Measurements from ENCODE around the gene FOXA3. TPM values are rescaled to one million over a fixed set of nuclear protein-coding genes. Genes with fewer than 3 reads are reported as not detected.

The FOXA3 gene
- total RNA-seq, 1 donor from 2014 or later: 0.23 TPM

DNA sequence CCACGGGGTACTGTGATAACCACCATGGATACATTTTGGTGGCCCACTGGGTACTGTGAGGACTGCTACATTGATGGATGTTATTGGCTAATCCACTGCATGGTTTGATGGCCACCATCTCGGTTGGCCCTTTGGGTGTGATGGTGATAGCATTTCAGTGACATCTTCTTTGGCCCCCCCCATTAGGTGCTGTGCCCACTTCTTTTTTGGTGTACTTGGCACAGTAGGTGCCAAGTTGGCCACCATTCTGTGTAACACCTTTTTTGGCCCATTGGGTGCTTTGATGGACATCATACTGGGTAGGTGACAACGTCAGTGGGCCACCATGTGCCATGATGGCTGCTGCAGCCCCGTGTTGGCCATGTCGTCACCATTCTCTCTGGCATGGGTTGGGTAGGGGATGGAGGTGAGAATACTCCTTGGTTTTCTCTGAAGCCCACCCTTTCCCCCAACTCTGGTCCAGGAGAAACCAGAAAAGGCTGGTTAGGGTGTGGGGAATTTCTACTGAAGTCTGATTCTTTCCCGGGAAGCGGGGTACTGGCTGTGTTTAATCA, 9.2 kb downstream of the FOXA3 start:
- no peak for DNase-seq
- H3K9me3 Mint-ChIP-seq: no peaks in the 10 kb centered on the region
- H3K27me3 Mint-ChIP-seq: peaks cover 16% of the 10 kb centered on the region
- H3K36me3 Mint-ChIP-seq (ENCODE audit: low read depth): no peaks in the 10 kb centered on the region
- H3K4me1 Mint-ChIP-seq: peaks cover 12% of the 10 kb centered on the region
- intact Hi-C loops (cut with micrococcal nuclease): no loop called here
- no peak overlapping the region for H3K27ac Mint-ChIP-seq
- no peak overlapping the region for H3K4me3 Mint-ChIP-seq

DNA sequence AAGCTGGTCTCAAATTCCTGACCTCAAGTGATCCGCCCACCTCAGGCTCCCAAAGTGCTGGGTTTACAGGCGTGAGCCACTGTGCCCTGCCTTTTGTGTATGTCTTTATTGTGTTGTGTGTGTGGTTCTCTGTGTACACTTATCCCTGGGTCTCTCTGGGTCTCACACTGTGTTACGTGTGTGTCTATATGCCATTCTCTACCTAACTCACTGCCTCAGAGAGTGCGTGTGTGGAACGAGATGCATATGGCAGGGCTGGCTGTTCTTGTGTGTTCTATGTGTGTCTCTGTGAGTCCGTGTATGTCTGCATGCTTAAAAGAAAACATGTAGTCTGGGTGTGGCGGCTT, 10.5 kb downstream of the FOXA3 start:
- peaks cover 16% of the 10 kb centered on the region for H3K4me1 Mint-ChIP-seq
- no peaks in the 10 kb centered on the region for H3K9me3 Mint-ChIP-seq
- no peak overlapping the region for H3K27ac Mint-ChIP-seq
- H3K27me3 Mint-ChIP-seq: peaks cover 16% of the 10 kb centered on the region
- no peak for DNase-seq
- H3K4me3 Mint-ChIP-seq: no peak overlapping the region
- H3K36me3 Mint-ChIP-seq (ENCODE audit: low read depth): no peaks in the 10 kb centered on the region
- intact Hi-C loops (cut with micrococcal nuclease): no loop called here

DNA sequence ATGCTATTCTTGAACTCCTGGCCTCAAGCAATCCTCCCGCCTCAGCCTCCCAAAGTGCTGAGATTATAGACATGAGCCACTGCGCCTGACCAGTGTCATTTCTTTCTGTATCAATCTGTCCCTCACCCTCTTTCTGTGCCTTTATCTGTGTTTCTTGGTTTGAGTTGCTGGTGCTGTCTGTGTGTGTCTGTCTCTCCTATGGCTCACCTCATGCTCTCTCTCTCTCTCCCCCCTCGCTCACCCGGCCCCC, 12.0 kb downstream of the FOXA3 start:
- no peak for DNase-seq
- Mint-ChIP-seq H3K36me3 (ENCODE audit: low read depth) (no peaks in the 10 kb centered on the region), H3K9me3 (no peaks in the 10 kb centered on the region), H3K27ac (peak overlapping the region; percentile 76), H3K4me3 (peak overlapping the region; percentile 60), H3K4me1 (peaks cover 17% of the 10 kb centered on the region), H3K27me3 (peaks cover 16% of the 10 kb centered on the region)
- intact Hi-C loops (cut with micrococcal nuclease): no loop called here

DNA sequence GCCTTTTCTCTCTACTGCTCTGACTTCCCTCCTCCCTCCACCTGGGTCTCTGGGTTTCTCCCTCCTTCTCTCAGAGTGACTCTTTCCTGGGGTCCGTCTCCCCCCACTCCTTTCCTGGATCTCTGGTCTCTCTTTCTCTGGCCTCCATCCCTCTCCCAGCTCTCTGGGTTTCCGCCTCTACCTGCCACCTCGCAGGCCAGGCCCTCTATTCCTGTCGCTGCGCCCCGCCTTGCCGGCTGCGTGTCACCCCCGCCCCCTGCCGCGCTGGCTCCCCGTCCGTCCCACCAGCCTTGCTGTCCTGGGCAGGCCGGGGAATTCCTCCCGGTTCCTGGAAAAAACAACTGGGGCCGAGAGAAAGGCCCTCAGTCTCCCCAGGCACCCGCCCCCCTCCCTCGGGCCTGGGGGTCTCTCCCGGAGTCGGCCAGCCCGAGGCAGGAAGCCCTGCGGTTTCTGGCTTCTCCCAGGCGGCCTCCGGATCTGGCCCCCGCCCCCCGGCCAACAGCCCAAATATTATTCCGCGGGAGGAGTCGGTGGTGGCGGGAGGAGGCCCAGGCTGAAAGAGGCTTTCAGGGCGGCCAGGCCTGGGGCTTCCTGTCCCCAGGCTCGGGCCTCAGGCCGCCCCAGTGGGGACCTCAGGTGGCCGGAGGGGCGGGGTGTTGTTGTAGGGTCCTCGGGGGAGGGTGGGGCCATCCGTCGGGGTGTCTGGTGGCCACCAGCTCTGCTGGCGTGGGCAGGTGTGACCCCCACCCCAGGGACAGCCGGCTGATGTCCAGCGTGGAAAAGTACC, 12.5 kb downstream of the FOXA3 start:
- Mint-ChIP-seq H3K27me3 (peaks cover 16% of the 10 kb centered on the region), H3K4me3 (peak overlapping the region; percentile 60), H3K27ac (peak overlapping the region; percentile 76), H3K9me3 (no peaks in the 10 kb centered on the region), H3K36me3 (ENCODE audit: low read depth) (no peaks in the 10 kb centered on the region), H3K4me1 (peaks cover 22% of the 10 kb centered on the region)
- DNase-seq: peak; percentile 73
- intact Hi-C loops (cut with micrococcal nuclease): no loop called here

DNA sequence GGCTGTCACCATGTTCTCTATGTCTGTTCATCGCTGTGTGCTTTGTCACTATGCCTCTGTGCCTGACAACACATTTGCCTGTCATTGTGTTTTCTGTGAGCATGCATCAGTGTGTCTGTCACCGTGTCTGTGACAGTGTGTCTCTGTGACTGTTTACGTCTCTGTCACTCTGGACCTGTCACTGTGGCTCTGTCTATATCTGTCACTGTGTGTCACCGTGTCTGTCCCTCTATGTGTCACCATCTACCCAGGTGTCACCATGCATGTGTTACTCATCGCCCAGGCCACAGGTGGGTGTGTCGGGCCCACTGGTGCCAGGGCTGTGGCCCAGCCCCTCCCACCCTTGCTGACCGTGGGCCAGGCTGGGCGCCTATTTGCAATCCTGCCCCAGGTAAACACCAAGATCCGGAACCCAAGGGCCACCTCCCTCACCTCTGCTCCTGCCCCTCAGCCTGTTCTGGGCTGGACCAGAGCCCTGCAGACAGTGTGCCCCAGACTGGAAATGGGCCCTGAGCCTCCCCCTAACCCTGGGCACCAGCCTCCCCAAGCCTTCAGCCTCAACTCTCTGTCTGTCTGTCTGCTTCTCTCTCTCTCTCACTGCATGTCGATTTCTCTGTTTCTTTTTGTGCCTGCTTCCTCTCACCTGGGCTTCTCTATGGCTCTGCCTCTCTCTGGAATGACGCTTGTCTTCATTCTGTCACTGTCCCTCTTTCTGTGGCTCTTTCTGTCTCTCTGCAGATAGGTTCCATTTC, 14.1 kb downstream of the FOXA3 start:
- H3K27ac Mint-ChIP-seq: peak overlapping the region; percentile 6
- no peaks in the 10 kb centered on the region for H3K9me3 Mint-ChIP-seq
- H3K27me3 Mint-ChIP-seq: peaks cover 16% of the 10 kb centered on the region
- H3K4me3 Mint-ChIP-seq: no peak overlapping the region
- intact Hi-C loops (cut with micrococcal nuclease): no loop called here
- DNase-seq: no peak
- H3K4me1 Mint-ChIP-seq: peaks cover 31% of the 10 kb centered on the region
- H3K36me3 Mint-ChIP-seq (ENCODE audit: low read depth): peaks cover 1% of the 10 kb centered on the region

DNA sequence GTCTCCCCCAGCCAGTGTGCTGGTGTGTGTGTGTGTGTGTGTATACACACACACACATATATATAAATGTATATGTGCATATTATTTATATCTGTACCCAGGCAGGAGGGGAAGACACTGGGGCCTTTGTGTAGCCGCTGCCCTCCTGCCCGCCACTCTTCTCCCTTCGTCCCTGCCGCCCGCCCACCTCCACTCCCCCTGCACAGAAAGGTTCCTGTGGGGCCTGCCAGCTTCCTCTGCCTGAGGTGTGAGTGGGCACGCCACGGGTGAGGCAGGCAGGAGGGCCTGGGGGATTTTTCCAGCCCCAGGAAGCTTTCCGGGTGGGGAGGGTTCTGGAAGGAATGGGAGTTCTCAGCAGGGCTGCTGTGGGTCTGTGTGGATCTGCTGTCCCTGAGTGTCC, 14.9 kb downstream of the FOXA3 start:
- H3K4me3 Mint-ChIP-seq: no peak overlapping the region
- no peak for DNase-seq
- intact Hi-C loops (cut with micrococcal nuclease): no loop called here
- peaks cover 33% of the 10 kb centered on the region for H3K4me1 Mint-ChIP-seq
- peaks cover 15% of the 10 kb centered on the region for H3K27me3 Mint-ChIP-seq
- no peaks in the 10 kb centered on the region for H3K9me3 Mint-ChIP-seq
- peaks cover 6% of the 10 kb centered on the region for H3K36me3 Mint-ChIP-seq (ENCODE audit: low read depth)
- H3K27ac Mint-ChIP-seq: no peak overlapping the region

DNA sequence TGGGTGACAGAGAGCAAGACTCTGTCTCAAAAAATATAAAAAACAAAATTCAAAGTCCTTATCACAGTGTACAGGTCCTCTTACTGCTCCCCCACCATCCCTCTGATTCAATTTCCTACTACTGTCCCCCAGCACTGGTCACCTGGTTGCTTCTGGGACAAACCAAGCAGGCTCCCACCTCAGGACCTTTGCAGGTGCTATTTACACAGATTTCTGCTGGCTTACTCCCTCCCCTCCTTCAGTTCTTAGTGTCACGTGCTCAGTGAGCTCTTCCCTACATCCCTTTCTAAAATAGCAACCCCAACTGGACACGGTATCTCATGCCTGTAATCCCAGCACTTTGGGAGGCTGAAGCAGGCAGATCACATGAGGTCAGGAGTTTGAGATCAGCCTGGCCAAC, 15.8 kb downstream of the FOXA3 start:
- intact Hi-C loops (cut with micrococcal nuclease): loop anchor here (10.0 kb wide), 1 partner anchor 465 kb away; the partner anchor contains the start of gene PPP5C
- H3K27ac Mint-ChIP-seq: no peak overlapping the region
- no peak for DNase-seq
- H3K36me3 Mint-ChIP-seq (ENCODE audit: low read depth): peaks cover 6% of the 10 kb centered on the region
- H3K4me1 Mint-ChIP-seq: peaks cover 33% of the 10 kb centered on the region
- H3K27me3 Mint-ChIP-seq: peaks cover 12% of the 10 kb centered on the region
- no peak overlapping the region for H3K4me3 Mint-ChIP-seq
- no peaks in the 10 kb centered on the region for H3K9me3 Mint-ChIP-seq

DNA sequence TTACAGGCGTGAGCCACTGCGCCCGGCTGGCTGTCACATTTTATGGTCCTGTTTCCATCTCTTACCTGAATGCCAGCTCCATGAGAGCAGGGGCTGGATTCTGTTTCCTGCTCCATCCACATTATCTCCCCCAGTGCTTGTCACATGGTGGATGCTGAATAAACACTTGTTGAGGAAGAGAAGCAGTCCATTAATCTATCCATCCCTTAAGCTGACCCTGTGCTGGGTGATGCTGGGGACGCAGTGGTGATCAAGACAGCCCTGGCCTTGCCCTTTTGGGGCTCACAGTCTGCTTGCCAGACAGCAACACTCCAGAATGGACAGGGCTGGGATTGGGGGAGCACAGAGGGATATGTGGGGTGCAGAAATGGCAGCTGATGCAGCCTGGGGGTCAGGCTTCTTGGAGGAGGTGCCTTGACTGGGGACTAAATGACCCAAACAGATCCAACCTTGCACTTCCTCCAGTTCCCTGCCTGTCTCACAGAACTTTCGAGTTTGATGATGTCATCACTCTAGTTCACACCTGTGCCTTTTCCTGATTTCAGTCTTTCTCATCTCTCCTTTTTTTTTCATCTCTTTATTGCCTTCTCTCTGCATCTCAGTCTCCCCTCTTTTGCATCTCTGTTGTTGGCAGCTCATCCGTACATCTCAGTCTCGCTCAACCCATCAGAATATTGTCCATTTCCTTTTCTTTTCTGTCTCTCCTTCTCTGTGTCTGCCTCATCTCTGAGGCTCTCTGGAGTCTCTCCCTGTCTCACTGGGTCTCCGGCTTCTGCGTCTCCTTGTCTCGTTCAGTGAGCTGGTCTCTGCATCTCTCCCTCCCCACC, 17.2 kb downstream of the FOXA3 start:
- DNase-seq: no peak
- intact Hi-C loops (cut with micrococcal nuclease): loop anchor here (10.0 kb wide), 1 partner anchor 464 kb away; the partner anchor contains the start of gene PPP5C
- no peaks in the 10 kb centered on the region for H3K9me3 Mint-ChIP-seq

DNA sequence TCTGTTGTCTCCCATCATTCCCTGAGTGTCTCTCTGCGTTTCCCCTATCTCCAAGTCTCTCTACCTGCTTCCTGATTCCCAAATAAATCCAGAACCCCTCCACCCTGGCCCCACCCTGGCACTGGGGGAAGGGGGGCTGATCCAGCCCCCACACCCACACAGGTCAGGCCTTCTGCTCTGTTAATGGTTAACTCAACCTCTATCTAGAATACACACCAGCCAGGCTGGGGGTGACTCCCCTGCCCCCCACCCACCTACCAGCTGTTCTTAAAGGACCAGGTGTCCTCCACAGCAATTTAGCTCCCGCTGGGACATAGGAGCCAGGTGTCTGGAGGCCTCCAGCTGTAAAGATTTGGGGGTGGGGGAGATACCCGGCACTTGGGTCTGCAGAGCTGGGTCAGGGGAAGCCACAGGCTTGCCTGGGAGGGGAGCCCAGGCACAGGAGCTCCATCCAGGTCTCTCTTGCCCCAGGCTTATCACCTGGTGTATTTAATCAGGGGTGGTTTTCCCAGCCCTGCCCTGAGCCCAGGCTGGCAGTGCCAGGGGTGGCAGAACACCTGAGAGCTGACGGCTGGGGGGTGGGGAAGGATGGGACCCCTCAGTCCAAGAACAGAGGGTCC, 17.9 kb downstream of the FOXA3 start:
- Mint-ChIP-seq H3K36me3 (ENCODE audit: low read depth) (peaks cover 7% of the 10 kb centered on the region), H3K4me3 (no peak overlapping the region), H3K27ac (no peak overlapping the region), H3K9me3 (no peaks in the 10 kb centered on the region), H3K27me3 (peaks cover 1% of the 10 kb centered on the region), H3K4me1 (peaks cover 33% of the 10 kb centered on the region)
- intact Hi-C loops (cut with micrococcal nuclease): loop anchor here (2.0 to 10.0 kb wide), 2 partner anchors 65 to 463 kb away; partner anchors contain the start of gene PPP5C
- DNase-seq: no peak

More for the DNA sequence above, 17.2 kb downstream of the FOXA3 start:
- no peak overlapping the region for H3K27ac Mint-ChIP-seq
- no peak overlapping the region for H3K4me3 Mint-ChIP-seq
- H3K27me3 Mint-ChIP-seq: peaks cover 3% of the 10 kb centered on the region
- H3K36me3 Mint-ChIP-seq (ENCODE audit: low read depth): peaks cover 7% of the 10 kb centered on the region
- H3K4me1 Mint-ChIP-seq: peaks cover 32% of the 10 kb centered on the region

DNA sequence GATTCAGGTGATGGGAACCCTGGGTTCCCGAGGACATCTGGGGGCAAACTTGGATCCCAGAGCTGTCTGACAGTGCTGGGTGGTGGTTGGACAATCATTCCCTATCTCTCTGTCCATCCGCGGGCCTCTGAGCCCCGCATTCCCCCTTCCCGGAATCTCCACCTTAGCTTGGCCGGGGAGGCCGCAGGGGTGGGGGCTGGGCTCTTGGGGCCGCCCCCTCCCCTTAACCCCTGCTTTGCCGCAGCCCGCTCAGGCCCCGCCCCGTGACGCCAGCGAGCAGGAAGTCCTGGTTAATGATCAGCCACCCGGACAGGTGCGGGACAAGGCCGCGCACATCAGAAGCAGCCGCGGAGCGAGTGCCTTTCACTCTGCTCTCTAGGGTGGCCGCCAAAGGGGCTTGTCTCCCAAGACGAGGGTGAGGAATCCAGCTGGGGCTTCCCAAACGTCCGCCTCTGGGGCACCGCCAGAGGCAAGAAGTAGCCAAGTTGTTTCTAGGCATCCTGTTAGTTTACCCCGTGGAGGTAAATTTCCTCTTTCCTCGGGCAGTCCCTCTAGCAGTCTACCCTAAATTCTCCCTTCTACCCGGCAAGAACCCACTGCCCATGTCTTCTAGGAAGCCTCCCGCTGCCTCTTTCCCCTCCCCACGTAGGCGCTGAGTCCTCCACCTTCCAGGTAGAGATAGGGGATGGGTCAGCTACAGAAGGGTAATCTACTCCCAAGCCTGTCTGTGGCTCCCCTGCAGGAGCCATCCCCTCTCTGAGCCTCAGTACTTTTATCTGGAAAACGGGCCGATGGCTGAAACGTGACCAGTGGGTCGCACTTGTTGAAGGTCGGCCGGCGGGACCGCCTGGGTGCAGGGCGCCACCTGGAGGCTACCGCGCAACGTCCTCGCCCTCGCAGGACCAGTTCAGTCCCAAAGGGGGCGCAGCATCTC, 18.8 kb downstream of the FOXA3 start:
- H3K27ac Mint-ChIP-seq: peak overlapping the region; percentile 3

DNA sequence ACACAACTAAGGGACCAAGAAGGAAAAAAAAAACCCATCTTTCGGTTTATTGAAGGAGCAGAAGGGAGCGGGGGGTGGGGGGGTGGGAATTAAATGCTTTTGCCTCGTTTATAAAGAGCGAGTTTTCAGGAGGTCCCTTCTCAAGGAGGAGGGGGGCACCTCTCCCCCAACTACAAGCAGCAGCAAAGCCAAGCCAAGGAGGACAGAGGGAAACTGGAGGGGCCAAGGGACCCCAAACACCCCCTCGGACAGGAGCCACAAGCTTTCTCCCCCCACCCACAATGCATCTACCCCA, 19.4 kb downstream of the FOXA3 start:
- intact Hi-C loops (cut with micrococcal nuclease): loop anchor here (1.0 to 10.0 kb wide), 3 partner anchors 19 to 461 kb away; partner anchors contain the start of genes FOXA3 and PPP5C
- Mint-ChIP-seq H3K36me3 (ENCODE audit: low read depth) (peaks cover 7% of the 10 kb centered on the region), H3K4me1 (peaks cover 26% of the 10 kb centered on the region), H3K9me3 (no peaks in the 10 kb centered on the region), H3K27ac (peak overlapping the region; percentile 3), H3K4me3 (peak overlapping the region; percentile 65), H3K27me3 (no peaks in the 10 kb centered on the region)
- DNase-seq: no peak

More for the DNA sequence above, 18.8 kb downstream of the FOXA3 start:
- DNase-seq: peak; percentile 96
- Mint-ChIP-seq H3K36me3 (ENCODE audit: low read depth) (peaks cover 7% of the 10 kb centered on the region), H3K27me3 (no peaks in the 10 kb centered on the region), H3K4me1 (peaks cover 29% of the 10 kb centered on the region), H3K4me3 (peak overlapping the region; percentile 65), H3K9me3 (no peaks in the 10 kb centered on the region)
- intact Hi-C loops (cut with micrococcal nuclease): loop anchor here (1.0 to 10.0 kb wide), 3 partner anchors 19 to 462 kb away; partner anchors contain the start of genes FOXA3 and PPP5C

DNA sequence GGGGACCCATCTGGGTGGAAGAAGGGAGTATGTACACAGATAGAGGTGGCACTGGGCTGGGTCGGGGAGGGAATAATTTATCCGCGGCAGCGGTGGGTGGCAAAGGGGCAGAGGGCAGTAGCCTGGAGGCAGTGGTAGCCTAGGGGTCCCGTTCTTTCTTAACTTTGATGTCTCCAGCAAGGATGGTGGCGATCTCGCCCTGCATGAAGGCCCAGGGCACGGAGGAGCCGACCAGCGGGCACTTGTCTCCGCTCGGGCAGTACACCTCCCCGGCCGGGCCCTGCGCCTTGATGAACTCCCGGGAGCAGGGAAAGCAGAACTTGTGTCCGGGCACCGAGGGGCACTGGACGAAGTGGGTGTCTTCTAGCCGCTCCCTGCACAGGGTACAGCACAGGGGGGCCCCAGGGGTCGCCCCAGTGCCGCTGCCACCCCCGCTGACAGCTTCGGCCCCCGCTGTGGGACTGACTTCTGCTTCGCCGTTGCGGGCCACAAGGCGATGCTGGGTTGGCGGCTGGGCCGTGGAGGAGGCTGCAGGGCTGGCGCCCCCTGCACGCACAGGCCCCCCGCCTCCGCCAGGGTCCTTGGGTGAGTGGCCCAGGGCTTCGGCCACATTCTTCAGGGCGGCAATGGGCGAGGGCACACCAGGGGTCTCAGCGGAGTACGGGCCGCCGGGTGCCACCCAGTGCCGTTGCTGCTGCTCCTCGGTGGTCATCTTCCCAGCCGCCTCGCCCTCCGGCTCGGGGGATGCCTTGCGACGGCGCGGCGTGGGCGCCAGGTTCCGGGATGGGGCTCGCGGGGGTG, 20.0 kb downstream of the FOXA3 start:
- Mint-ChIP-seq H3K27me3 (no peaks in the 10 kb centered on the region), H3K4me3 (peak overlapping the region; percentile 65), H3K36me3 (ENCODE audit: low read depth) (peaks cover 7% of the 10 kb centered on the region), H3K4me1 (peaks cover 25% of the 10 kb centered on the region), H3K9me3 (no peaks in the 10 kb centered on the region), H3K27ac (no peak overlapping the region)
- intact Hi-C loops (cut with micrococcal nuclease): loop anchor here (1.0 to 10.0 kb wide), 3 partner anchors 20 to 461 kb away; partner anchors contain the start of genes FOXA3 and PPP5C
- DNase-seq: no peak

Measured in activated CD4-positive, alpha-beta T cell treated with anti-CD3 and anti-CD28 coated beads, Interleukin-2, amount 10 ng/mL, durations not matched to agents 24 days and 14 days (primary cell).